NCI-H2196 treated with DMSO at 0.1 percent for 48 hours (cell line): Measurements from ENCODE around the gene TMCC3.

ENCODE experiments used
- DNase-seq: peaks from one replicate; lab custom pipeline; 2025; ENCODE audit not compliant: unreplicated experiment; lab: John Stamatoyannopoulos, UW

TMCC3 gene

GRCh38 chr12:94674051-94674451 lies 23.7 kb upstream of the TMCC3 start:
- DNase-seq, result no peak

- DNase-seq, result no peak
Observed at GRCh38 chr12:94673496-94673895, 23.1 kb upstream of the TMCC3 start.

- no peak for DNase-seq
Observed at GRCh38 chr12:94671917-94672316, 21.6 kb upstream of the TMCC3 start.

- no peak for DNase-seq
Observed at GRCh38 chr12:94670898-94671297, 20.5 kb upstream of the TMCC3 start.

- no peak for DNase-seq
Observed at GRCh38 chr12:94670075-94670474, 19.7 kb upstream of the TMCC3 start.

- DNase-seq, result no peak
Observed at GRCh38 chr12:94667031-94667540, 16.7 kb upstream of the TMCC3 start.

- DNase-seq, result no peak
Observed at GRCh38 chr12:94666158-94666557, 15.8 kb upstream of the TMCC3 start.

- no peak for DNase-seq
Observed at GRCh38 chr12:94663702-94664101, 13.3 kb upstream of the TMCC3 start.

GRCh38 chr12:94663071-94663470 lies 12.7 kb upstream of the TMCC3 start:
- no peak for DNase-seq

- no peak for DNase-seq
Observed at GRCh38 chr12:94660436-94660835, 10.1 kb upstream of the TMCC3 start.

- no peak for DNase-seq
Observed at GRCh38 chr12:94659346-94659930, 9.1 kb upstream of the TMCC3 start.

- DNase-seq, result no peak
Observed at GRCh38 chr12:94658931-94659330, 8.6 kb upstream of the TMCC3 start.

- no peak for DNase-seq
Observed at GRCh38 chr12:94656556-94656955, 6.2 kb upstream of the TMCC3 start.

- no peak for DNase-seq
Observed at GRCh38 chr12:94649349-94650142, 811 bp downstream of the TMCC3 start.

- no peak for DNase-seq
Observed at GRCh38 chr12:94648578-94648977, 1.8 kb downstream of the TMCC3 start.

GRCh38 chr12:94644141-94644979 lies 6.0 kb downstream of the TMCC3 start:
- DNase-seq, result peak; percentile 78

GRCh38 chr12:94643606-94644005 lies 6.8 kb downstream of the TMCC3 start:
- DNase-seq, result no peak

- DNase-seq, result no peak
Observed at GRCh38 chr12:94641283-94641682, 9.1 kb downstream of the TMCC3 start.

GRCh38 chr12:94640134-94640928 lies 10.0 kb downstream of the TMCC3 start:
- no peak for DNase-seq

- no peak for DNase-seq
Observed at GRCh38 chr12:94638521-94638920, 11.8 kb downstream of the TMCC3 start.
